Cerebellar cortex (tissue), 1 donor: Measurements from ENCODE around the gene TM9SF3.

Experiments used
- DNase-seq: peaks from one replicate; pipeline ENCODE4 v3.0.0-alpha.2; 2015; ENCODE audit warnings: low spot score

The TM9SF3 gene

GRCh38 chr10:96511044-96511945 lies 75.5 kb downstream of the TM9SF3 start:
- peak; percentile 51 for DNase-seq

GRCh38 chr10:96509017-96509641 lies 77.7 kb downstream of the TM9SF3 start:
- DNase-seq: no peak

GRCh38 chr10:96507044-96507443 lies 79.8 kb downstream of the TM9SF3 start:
- no peak for DNase-seq

GRCh38 chr10:96505150-96506136 lies 81.4 kb downstream of the TM9SF3 start:
- DNase-seq: no peak

GRCh38 chr10:96502561-96503282 lies 84.1 kb downstream of the TM9SF3 start:
- no peak for DNase-seq

GRCh38 chr10:96501985-96502384 lies 84.8 kb downstream of the TM9SF3 start:
- no peak for DNase-seq

- DNase-seq: no peak
Measured at GRCh38 chr10:96500519-96500918, 86.3 kb downstream of the TM9SF3 start.

GRCh38 chr10:96500050-96500449 lies 86.8 kb downstream of the TM9SF3 start:
- no peak for DNase-seq

GRCh38 chr10:96497391-96497790 lies 89.4 kb downstream of the TM9SF3 start:
- DNase-seq: no peak

GRCh38 chr10:96496281-96496925 lies 90.4 kb downstream of the TM9SF3 start:
- no peak for DNase-seq

- DNase-seq: no peak
Measured at GRCh38 chr10:96495544-96495943, 91.3 kb downstream of the TM9SF3 start.

GRCh38 chr10:96494694-96495093 lies 92.1 kb downstream of the TM9SF3 start:
- no peak for DNase-seq

- DNase-seq: no peak
Measured at GRCh38 chr10:96493871-96494525, 92.8 kb downstream of the TM9SF3 start.

- no peak for DNase-seq
Measured at GRCh38 chr10:96493254-96493653, 93.6 kb downstream of the TM9SF3 start.

GRCh38 chr10:96491303-96491702 lies 95.5 kb downstream of the TM9SF3 start:
- DNase-seq: no peak

GRCh38 chr10:96488161-96488935 lies 98.5 kb downstream of the TM9SF3 start:
- DNase-seq: no peak

- no peak for DNase-seq
Measured at GRCh38 chr10:96482815-96483588, 103.8 kb downstream of the TM9SF3 start.

- no peak for DNase-seq
Measured at GRCh38 chr10:96478355-96478754, 108.5 kb downstream of the TM9SF3 start.

GRCh38 chr10:96473866-96474265 lies 112.9 kb downstream of the TM9SF3 start:
- no peak for DNase-seq
